ENCODE data around the gene PAX5.
"Not testable (repeated sequence)": the region's sequence is repeated elsewhere in the genome, so short reads cannot be mapped to it uniquely, and the experiment has no call there.

Gene PAX5

GRCh38 chr9:37062336-37062735 is 28.3 kb upstream of the PAX5 start:
- TF ChIP-seq CTCF (IDR thresholded peaks at IDR 0.05; ENCODE audit: low read depth, low read length), result no peak
- no peak for DNase-seq (ENCODE audit: extremely low read depth, low read depth)

DNA sequence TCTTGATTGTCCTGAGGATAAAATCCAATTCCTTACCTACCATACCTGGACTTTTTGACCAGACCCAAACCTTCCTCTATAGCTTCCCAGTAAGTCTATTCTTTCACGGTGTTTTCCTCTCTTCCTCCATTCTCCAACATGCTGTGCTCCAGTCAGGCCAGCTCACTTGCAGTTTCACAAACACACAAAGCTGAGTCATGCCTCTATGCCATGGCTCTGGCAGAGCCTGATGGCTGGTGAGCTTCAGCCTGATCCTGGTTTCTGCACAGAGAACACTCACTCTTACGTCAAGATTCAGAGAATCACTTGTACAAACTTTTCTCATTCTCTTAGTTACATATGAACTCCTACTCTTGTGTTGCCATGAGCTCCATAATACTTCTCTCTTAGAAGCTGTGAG is 27.7 kb upstream of the PAX5 start:
- no peak for DNase-seq (ENCODE audit: extremely low read depth, low read depth)
- TF ChIP-seq CTCF (IDR thresholded peaks at IDR 0.05; ENCODE audit: low read depth, low read length), result no peak

DNA sequence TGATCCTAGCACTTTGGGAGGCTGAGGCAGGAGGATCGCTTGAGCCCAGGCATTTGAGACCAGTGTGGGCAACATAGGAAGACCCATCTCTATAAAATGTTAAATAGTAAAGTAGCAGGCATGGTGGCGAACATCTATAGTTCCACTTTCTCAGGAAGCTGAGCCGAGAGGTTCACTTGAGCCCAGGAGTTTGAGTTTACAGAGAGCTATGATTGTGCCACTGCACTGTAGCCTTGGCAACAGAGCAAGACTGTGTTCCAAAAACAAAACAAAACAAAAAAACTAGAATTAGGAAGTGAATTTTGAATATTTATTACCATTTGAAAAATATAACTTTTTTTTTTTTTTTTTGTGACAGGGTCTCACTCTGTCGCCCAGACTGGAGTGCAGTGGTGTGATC is 26.8 kb upstream of the PAX5 start:
- TF ChIP-seq CTCF (IDR thresholded peaks at IDR 0.05; ENCODE audit: low read depth, low read length), result no peak
- DNase-seq (ENCODE audit: extremely low read depth, low read depth), result no peak

DNA sequence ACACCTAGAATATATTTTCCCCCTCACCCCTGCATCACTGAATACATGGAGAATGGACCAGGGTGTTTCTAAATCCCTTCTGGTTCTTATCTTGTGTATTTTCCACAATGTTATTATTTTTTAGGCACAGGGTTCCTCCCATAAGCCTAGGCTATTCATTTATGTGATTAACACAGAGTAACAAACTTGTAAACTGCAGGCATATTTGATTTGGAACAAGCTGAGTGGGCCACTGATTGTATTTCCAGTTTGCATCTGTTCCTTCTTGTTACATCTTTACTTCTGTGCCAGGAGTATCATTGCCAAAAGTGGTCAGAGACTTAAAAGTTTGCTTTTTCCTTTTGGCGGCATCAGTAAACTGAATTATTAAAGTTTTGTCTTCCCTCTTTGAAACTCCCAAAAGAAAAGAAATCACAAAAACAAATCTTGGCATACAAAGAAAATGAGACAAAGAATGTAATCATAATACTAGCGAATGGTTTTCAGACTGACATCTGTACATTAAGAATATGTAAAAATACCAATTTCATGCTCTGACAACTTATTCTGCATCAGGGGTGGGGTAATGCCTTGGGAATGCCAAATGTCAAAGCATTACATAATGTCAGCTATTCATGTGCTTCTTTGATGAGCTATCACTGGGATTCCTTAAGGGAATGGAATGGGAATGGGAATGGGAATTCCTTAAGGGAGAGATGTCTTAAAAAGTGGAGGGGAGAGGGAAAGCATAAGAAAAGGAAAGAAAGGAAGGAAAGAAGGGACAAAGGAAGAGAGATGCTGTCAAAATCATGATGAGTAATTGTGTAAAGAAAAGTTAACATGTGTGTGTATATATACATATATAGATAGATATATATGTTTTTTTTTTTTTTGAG is 22.2 kb upstream of the PAX5 start:
- no peak for DNase-seq (ENCODE audit: extremely low read depth, low read depth)
- TF ChIP-seq CTCF (IDR thresholded peaks at IDR 0.05; ENCODE audit: low read depth, low read length), result no peak

DNA sequence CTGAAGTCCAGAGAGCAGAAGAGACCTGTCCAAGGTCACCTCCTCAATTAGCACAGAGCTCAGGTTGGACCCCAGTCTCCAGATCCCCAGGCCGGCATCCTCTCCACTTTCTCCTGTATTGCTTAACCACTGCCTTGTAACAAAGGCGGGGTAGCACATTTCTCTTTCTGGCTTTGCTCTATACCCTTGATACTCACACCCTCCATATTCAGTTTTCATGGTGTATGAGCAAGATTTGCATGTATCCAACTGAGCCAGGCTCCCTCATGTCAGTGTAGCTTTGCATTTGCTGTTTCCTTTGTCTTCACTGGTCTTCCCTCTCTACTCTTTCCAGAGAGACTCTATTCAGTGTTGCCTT is 20.3 kb upstream of the PAX5 start:
- not testable (repeated sequence) for DNase-seq (ENCODE audit: extremely low read depth, low read depth)

- DNase-seq (ENCODE audit: extremely low read depth, low read depth), result no peak
- no peak for TF ChIP-seq CTCF (IDR thresholded peaks at IDR 0.05; ENCODE audit: low read depth, low read length)
These were observed 19.8 kb upstream of the PAX5 start for GRCh38 chr9:37053684-37054362.

- no peak for DNase-seq (ENCODE audit: extremely low read depth, low read depth)
These were observed 12.6 kb upstream of the PAX5 start for GRCh38 chr9:37046683-37047082.

More at GRCh38 chr9:37046683-37047082, 12.6 kb upstream of the PAX5 start:
- no peak for TF ChIP-seq CTCF (IDR thresholded peaks at IDR 0.05; ENCODE audit: low read depth, low read length)

All from AG09319 (cell line).